Activated CD8-positive, alpha-beta memory T cell treated with anti-CD3 and anti-CD28 coated beads for 4 hours (primary cell): ENCODE results near the gene SLC28A2.
"Not testable (repeated sequence)": the region's sequence is repeated elsewhere in the genome, so short reads cannot be mapped to it uniquely, and the experiment has no call there.

Source experiments
- DNase-seq, 2 donors: peaks; one replicate each; pipeline ENCODE4 v3.0.0-alpha.2; 2020; ENCODE audit warnings: low read depth in 2 of 2

SLC28A2 gene, protein sequence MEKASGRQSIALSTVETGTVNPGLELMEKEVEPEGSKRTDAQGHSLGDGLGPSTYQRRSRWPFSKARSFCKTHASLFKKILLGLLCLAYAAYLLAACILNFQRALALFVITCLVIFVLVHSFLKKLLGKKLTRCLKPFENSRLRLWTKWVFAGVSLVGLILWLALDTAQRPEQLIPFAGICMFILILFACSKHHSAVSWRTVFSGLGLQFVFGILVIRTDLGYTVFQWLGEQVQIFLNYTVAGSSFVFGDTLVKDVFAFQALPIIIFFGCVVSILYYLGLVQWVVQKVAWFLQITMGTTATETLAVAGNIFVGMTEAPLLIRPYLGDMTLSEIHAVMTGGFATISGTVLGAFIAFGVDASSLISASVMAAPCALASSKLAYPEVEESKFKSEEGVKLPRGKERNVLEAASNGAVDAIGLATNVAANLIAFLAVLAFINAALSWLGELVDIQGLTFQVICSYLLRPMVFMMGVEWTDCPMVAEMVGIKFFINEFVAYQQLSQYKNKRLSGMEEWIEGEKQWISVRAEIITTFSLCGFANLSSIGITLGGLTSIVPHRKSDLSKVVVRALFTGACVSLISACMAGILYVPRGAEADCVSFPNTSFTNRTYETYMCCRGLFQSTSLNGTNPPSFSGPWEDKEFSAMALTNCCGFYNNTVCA

DNA sequence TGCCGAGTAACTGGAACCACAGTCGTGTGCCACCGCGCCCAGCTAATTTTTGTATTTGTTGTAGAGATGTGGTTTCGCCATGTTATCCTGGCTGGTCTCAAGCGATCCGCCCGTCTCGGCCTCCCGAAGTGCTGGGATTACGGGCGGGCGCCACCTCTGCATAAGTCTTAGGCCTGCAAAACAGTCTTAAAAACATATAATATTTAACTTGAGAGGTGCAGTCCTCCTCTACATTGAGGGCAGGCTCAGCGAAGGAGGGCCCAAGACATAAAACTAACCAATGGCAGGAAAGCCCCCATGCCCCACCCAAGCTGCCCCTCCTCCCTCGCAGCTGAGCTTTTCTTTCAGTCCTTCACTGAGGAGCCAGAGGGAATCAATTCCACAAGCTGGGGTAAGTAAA lies at the start of gene SLC28A2:
Gene SLC28A2 (plus strand): TSS at position 347 of the 400 bp plus-strand sequence. CDS start 982 bp downstream, outside the sequence.
- no peak for DNase-seq

DNA sequence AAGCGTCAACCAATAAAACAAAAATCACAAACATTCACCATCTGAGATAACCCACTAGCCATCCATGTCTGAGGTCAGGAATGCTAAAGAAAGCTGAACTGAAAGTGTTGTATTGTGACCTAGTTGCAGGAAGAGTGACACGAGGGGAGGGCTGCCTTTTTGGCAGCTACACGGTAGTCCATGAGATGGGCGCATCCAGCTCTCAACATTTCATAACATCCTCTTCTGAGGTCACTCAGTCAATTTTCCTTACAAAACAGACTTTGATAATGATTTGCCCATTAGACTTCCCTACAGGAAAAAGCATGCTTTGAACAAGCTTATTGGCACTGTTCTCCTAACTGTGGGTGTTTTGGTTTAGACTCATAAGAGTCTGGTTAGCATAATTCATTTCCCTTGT lies 48.9 kb upstream of the SLC28A2 start:
- no peak for DNase-seq

DNA sequence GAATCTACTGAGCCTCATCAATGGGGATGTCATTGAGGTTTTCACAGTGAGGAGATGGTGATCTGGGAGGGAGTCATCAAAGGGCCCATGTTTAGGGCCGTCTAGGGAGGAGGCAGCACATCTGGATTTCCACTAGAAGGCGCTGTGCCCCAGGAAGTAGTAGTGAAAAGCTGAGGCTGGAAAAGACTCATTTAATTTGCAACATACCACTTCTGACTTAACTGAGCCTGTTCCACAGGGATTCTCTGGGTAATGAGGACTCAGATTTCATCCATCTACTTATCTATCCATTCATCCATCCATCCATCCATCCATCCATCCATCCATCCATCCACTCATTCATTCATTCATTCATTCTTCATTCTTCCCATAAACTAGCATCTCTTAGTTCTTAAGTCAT lies 46.8 kb upstream of the SLC28A2 start:
- peak in 1 of 2 donors; percentile 17 for DNase-seq

DNA sequence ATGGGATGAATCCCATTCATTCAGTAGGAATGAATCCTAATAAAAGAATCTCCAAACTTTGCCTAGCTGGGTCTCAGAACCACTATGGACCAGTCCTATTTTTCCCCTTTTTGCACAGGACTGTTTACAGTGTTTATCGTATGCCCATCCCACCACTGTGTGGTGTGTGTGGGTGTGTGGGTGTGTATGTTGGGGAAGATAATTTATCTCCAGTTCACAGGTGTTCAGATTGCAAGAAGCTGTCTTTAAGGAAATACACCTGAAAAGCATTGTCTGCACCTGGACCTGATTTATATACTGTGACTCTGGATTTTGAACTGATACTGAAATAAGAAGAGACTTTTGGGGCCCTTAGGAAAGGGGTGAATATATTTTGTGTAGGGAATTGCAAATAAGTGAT lies 39.5 kb upstream of the SLC28A2 start:
- no peak for DNase-seq

DNA sequence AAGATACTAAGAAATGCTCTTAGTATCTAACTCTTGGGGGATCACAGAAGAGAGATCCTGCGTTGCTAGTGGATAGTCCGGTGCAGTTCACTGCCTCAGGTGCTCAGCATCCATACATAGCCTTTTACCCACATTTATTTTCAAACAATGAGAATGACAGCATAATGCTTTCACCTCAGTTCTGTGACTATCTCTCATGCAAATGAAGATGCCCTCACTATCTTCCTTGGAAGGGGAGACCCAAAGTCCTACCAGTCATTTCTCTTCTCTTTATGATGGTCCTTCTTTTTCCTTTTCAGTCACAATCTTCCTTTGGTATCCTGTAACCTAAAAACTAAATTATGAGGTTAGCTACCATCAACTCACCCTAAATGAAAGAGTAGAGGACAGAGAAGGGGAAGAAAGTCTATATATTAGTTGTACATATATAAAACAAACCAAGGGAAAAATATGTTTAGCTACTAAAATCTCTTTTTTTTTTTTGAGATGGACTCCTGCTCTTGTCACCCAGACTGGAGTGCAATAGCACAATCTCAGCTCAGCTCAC lies 30.9 kb upstream of the SLC28A2 start:
- no peak for DNase-seq

DNA sequence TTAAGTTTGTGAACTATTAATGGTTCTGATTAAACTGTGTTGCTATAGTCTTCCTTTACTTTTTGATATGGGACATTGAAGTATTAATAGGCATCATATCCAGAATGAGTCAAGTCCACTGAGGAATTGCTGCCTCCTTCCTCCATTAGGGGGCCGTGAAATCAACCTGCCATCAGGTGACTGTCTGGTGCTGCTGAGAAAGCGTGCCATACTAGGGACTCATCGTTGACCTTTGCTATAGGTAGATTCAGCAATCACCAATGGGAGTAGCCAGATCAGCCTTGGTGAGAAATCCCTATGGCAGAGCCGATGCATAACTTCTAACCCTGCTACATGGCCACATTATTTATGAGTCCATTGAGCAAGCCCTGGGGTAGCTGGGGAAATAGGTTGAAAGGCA lies 30.1 kb upstream of the SLC28A2 start:
- DNase-seq, result no peak

DNA sequence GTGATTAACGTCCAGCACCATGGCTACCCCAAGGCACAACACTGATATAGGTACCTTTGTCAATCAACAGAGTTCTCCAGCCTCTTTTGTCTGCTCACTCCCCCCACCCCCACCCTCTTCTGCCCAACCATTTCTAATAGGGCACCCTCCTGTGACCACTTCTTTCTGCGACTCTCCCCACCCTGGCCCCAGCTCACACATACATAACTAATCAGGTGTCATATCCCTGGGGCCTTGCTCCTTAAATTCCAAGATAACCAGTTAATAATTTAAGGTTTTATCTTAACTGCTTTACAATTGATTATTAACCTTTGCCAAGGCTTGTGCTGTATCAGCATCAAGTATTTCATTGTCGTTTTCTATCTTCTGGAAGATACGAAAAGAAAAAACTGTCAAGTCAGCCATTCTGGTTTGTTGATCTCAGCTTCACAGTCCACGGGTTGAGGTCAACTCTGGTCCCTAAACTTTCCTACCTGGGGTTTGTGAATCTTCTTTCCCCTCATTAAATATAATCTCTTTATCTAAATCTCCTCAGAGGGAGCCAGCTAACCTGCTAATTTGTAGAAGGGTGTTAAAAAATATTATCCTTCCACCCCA lies 27.3 kb upstream of the SLC28A2 start:
- no peak for DNase-seq

DNA sequence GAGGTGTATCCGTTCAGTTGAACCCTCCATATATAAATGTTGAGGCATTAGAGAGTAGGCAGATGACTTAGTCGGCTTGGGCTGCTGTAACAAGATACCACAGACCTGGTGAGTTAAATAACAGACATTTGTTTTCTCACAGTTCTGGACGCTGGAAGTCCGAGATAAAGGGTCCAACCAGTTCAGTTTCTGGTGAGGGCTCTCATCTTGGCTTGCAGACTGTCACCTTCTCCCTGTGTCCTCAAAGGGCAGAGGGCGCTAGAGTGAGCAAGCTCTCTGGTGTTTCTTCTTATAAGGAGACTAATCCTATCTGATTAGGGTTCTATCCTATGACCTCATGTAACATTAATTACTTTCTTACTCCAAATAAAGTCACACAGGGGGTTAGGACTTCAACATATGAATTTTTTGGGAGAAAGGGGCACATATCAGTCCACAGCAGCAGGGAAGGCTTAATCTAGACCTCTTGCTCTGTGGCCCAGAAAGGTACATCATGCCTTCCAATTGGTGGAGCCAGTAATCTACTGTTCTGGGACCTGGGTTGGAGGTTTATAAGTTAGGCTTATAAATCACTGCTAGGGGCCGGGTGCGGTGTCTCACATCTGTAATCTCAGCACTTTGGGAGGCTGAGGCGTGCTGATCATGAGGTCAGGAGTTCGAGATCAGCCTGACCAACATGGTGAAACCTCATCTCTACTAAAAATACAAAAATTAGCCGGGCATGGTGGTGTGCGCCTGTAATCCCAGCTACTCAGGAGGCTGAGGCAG lies 26.3 kb upstream of the SLC28A2 start:
- DNase-seq, result no peak

DNA sequence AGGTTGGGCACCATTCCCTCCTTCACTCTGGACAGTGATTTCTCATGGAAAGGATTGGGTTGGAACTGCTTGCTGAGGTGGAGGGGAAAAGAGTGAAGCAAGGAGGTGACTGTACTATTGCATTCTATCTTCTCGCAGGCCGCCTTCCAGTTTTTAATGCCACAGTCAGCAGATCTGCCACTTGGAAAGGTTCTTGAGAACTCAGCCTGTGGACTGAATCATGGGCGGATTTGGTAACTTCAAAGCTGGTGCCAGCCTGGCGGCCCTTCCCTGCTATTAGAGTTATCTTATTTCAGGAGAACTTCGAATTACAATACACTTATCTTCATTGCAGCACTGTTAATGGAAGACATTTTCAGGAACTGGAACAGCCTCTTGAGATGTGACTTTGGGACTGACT lies 23.1 kb upstream of the SLC28A2 start:
- no peak for DNase-seq

DNA sequence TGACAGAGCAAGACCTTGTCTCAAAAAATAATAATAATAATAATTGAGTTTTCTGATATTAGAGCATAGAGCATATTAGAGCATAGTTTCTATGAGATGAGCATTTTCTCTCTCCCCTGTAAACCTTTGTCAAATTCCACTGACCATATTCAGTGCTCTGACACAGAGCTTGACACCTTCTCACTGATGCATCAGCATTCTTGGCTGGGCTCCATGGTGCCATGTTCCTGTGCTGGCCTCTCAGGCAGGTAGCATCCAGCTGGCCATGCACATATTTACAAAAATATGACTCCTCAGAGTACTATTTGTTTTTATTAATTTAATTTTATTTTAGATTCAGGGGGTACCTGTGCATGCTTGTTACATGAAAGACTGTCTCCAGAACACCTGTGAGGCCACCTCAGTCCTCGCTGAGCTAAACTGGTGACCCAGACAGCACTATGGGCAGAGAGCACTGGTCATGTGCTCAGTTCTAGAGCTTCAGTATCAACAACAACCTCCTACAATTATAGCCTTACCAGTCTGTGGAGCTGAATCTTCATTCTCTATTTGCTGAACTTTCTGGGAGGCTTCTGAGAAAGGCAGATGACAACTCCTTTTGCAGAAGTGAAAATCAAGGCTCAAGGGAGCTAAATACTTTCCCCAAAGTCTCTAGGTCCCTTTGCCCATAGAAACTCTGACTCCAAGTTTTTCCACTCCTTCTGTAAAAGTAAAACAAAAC lies 21.6 kb upstream of the SLC28A2 start:
- no peak for DNase-seq

DNA sequence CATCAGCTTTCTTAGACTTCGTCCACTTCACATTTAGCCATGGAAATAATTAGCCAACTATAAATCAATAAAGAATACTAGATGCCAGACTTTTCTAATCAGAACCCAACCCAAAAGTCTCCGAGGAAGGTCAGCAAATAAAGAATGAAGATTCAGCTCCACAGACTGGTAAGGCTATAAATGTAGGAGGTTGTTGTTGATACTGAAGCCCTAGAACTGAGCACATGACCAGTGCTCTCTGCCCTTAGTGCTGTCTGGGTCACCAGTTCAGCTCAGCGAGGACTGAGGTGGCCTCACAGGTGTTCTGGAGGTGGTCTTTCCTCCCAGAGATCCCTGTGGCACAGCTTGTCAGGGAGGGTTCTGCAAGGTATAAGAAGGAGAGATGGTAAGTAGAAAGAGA lies 20.9 kb upstream of the SLC28A2 start:
- no peak for DNase-seq

DNA sequence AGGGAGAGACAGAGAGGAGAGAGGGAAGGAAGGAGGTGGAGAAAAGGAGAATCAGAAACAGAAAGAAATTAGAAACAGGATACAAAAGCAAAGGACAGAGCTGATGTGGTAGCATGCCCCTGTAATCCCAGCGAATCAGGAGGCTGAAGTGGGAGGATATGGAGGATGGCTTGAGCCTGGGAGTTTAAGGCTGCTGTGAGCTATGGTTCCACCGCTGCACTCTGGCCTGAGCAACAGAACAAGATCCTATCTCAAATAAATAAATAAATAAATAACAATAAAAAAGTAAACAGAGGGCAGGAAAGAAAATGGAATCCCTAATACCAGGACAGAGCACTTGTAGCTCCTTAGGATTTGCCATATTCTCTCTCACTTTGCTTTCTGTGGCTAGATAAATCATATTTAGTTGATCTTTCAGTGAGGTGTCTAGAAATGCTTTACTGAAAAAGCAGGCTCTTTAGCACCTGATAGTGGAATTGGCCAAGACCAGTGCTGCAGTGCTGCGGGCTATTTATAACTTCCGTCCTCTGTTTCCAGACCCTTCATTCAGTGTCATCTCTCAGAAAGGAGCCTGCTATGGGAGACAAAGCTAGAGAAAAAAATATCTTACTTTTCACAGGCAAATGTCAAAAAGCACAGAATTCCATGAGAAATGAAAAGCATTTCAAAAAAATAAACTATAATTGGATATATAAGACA lies 20.0 kb upstream of the SLC28A2 start:
- no peak for DNase-seq

DNA sequence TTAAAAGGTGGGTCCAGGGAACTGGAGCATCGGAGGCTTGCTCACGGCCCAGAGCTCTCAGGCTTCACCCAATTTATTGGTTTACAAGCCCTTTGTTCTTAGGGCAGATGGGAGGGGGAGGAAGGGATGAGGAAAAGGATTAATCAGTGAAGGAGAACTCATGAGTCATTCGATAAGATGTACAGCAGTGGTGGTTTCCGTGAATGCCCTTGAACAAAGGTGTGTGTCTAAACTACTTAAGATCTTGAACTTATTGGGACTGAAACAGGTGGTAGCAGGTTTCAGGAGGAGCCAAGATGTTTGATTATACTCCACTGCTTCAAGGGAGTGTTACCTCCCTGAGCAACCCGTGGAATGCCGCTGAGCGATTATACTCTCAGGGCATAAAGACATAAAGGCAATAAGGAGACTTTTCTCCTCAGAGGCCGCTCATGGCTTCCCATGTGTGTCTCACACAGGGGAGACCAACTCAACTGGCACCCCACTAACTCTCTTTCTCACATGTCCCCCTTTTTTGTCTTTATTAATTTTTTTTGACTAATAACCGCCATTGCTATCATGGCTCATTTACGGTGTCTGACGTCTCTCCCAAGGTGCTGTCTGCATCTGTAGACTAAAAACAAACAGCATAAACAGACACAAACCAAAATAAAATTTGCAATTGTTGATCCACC lies 17.3 kb upstream of the SLC28A2 start:
- no peak for DNase-seq

DNA sequence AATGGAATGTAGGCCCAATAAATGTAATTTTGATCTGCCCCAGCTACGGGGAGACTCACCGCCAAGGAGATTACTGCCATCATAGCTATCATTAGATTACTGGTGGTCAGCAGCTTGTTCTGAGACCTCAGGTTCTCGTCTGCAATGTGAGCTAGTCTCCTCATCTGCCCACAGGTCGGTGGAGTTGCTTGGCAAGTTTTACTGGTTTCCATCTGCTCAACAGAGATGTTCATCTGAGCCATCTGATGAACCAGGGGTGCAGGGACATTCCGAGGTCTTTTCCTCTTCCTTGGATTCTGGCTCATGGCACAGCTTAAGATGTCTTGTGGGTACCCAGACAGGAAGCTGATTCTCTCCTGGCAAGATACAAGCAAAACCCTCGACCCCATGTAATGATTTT lies 15.2 kb upstream of the SLC28A2 start:
- not testable (repeated sequence) for DNase-seq

DNA sequence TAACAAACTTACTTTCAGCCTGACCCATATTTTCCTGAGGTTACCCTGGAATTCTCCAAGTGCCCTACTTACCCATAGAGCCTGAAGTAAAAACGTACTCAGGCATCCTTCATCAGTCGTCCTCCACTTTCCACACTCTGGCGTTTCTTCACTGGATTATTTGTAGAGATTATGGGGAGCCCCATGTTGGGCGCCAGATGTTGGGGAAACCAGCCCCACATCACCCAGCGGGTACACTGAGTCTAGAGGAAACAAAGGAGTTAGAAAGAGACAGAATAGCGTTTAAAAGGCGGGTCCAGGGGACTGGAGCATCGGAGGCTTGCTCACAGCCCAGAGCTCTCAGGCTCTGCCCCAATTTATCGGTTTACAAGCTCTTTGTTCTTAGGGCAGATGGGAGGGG lies 9.7 kb upstream of the SLC28A2 start:
- DNase-seq, result no peak

DNA sequence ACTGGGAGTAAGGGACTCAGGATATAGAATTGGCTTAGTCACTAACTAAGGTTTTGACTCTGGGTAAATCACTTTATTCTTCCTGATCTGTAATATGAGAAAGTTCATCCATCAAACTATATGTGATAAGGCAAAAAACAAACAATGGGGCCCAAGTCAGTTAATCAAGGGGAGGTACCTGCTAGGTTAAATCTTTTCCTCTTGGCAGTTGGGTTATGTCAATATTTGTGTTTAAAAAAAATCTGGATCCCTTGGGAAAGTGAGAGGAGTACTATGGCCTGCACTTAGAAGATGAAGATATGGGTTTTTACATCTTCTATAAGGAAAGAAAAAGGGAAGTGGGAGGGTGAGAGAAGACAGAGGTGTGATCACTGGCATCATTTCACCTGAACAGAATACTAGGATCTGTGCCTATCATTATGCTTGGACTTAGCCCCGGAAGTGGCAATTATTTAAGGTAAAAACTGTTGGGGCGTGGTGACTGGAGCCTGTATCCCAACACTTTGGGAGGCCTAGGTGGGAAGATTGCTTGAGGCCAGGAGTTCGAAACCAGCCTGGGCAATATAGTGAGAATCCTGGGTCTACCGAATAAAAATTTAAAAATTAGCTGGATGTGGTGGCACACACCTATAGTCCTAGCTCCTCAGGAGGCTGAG lies 2.8 kb upstream of the SLC28A2 start:
- DNase-seq, result no peak

DNA sequence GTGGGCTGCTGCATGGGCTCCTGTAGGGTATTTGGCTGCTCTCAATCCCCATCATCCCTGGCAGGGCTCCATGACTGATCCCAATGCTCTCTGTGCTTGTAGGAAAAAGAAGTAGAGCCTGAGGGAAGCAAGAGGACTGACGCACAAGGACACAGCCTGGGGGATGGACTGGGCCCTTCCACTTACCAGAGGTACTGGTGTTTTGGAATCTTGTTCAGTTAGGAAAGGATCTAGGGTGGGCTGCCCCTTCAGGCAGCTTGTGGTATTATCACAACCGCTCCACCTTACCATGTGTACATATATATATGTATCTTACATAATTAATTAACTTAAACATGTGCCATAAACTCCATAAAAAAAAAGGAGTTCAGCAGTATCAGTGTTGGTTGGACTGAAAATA lies 1.3 kb downstream of the SLC28A2 start:
- no peak for DNase-seq

DNA sequence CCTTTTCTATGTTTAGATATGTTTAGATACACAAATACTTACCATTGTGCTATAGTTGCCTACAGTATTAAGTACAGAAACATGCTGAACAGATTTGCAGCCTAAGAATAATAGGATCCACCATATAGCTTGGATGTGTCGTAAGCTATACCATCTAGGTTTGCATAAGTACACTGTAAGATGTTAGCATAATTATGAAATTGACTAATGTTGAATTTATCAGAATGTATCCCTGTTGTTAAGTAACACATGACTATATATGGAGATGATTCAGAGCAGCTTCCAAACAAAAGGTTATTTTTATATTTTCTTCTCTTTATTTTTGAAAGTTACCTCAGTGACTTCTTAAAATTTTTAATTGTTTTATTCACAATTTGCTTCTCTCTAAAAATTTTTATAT lies 2.4 kb downstream of the SLC28A2 start:
- no peak for DNase-seq

DNA sequence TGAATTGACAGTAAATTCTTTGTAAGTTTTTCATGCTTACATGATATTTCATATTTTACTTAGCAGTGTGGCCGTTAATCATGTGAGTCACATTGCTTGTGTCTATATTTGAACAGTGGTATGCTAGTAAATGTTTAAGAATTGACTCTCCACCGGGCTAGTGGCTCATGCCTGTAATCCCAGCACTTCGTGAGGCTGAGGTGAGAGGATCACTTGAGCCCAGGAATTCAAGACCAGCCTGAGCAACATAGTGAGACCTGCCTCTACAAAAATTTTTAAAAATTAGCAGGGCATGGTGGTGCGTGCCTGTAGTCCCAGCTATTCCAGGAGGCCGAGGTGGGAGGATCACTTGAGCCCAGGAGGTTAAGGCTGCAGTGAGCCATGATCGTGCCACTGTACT lies 2.8 kb downstream of the SLC28A2 start:
- DNase-seq, result not testable (repeated sequence)

DNA sequence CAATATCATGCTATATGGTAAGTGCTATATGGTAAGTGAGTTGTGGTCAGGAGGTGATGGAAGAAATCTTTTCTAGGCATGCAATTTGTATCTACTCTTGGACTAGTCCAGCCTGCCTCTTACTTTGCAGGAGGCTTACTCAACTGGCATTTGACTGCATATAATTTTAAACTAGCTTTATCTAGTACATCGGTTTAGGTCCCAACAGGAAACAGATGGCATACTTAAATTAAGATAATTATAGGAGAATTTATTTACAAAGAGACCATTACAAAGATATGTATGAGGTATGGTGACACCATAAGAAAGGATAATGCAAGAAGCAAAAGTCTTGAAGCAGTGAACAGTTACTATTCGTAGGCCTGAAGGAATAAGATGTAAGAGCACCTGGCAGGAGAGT lies 7.8 kb downstream of the SLC28A2 start:
- DNase-seq, result no peak
